ENCODE data around the gene ATG9B.

DNA sequence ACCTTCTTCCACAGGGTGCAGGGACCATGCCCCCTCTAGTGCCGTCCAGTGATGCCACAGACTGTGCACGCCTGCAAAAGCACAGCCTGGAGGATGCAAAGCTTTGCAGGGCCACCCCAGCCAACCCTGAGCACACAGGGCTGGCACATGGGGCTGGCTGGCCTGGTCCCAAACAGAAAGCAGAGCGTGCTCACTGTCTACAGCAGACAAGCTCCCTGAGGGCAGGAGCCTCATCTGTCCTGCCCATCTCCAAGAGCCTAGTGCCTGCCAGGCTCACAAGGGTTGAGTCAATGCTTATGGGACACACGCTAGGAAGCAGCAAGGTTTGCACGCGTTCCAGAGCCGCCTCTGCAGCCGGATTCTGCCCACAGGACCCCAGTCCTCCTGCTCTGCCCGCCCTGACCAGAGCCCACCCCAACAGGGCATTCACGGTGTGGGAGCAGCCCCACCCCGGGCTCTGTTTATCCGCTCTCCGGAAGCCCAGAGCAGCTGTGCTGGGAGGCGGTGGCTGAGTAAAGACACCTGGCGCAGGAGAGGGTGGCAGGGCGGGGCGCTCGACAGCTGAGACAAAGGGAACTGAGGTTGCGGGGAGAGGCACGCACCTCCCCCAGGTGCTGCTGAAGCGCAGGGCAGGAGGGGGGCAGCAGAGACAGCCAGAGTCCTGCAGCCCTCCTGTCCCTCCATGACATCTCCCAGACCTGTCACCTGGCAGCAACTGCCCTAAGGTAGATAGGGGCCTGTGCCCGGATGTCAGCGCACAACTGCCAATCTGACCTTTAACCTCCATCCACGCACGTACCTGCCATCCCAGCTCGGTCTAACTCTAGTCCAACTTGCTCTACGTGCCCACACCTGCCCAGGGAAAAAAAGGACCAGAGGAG lies 50.5 kb downstream of the ATG9B start:
- TF ChIP-seq EZH2phosphoT487 (IDR thresholded peaks at IDR 0.05; ENCODE audit: borderline replicate concordance, low read length) (no peak), EZH2 (IDR thresholded peaks at IDR 0.05; ENCODE audit: low read length, unreplicated experiment) (no peak)
